SK-N-SH treated with all-trans-retinoic acid at 6 μM for 48 hours (cell line): ENCODE data around the gene EMC8.
A peak's percentile ranks its signal among the peaks of the same experiment; 100 is the strongest.

Source experiments
- ATAC-seq: fragments of 200-7000 bp; cut with Tn5 transposase; 3 replicates; pipeline ENCODE4 v1.9.1; 2020; ENCODE audit warnings: mild to moderate bottlenecking, moderate library complexity
- ARNTL ChIP-seq: fragments of 450-650 bp; formaldehyde crosslinking; IDR thresholded peaks from 2 replicates; pipeline ENCODE4 v1.5.0; 2020; ENCODE audit warnings: low read depth, mild to moderate bottlenecking, moderate library complexity, borderline replicate concordance
- BACH2 ChIP-seq: fragments of 250-450 bp; sonication (Bioruptor Pico); IDR thresholded peaks from 2 replicates; pipeline ENCODE4 v1.9.0; 2021; ENCODE audit warnings: mild to moderate bottlenecking, borderline replicate concordance
- CREB5 ChIP-seq: fragments of 250-450 bp; sonication (Bioruptor Pico); IDR thresholded peaks from 2 replicates; pipeline ENCODE4 v1.5.1; 2020; ENCODE audit warnings: low read depth, mild to moderate bottlenecking, moderate library complexity
- CSDC2 ChIP-seq: fragments of 250-450 bp; sonication (Bioruptor Pico); IDR thresholded peaks from 2 replicates; pipeline ENCODE4 v1.5.0; 2020; ENCODE audit warnings: mild to moderate bottlenecking, moderate library complexity
- CSRNP3 ChIP-seq: fragments of 250-450 bp; sonication (Bioruptor Pico); IDR thresholded peaks from 2 replicates; pipeline ENCODE4 v1.5.1; 2021; ENCODE audit warnings: mild to moderate bottlenecking, moderate library complexity
- GLIS3 ChIP-seq: fragments of 250-450 bp; sonication (Bioruptor Pico); IDR thresholded peaks from 2 replicates; pipeline ENCODE4 v1.5.0; 2020; ENCODE audit warnings: mild to moderate bottlenecking, moderate library complexity
- ISL1 ChIP-seq: fragments of 250-450 bp; sonication (Bioruptor Pico); IDR thresholded peaks from 2 replicates; pipeline ENCODE4 v2.1.2; 2022; ENCODE audit warnings: mild to moderate bottlenecking, moderate library complexity
- OSR1 ChIP-seq: fragments of 250-450 bp; sonication (Bioruptor Pico); IDR thresholded peaks from 2 replicates; pipeline ENCODE4 v1.8.0; 2022; ENCODE audit warnings: moderate library complexity, mild to moderate bottlenecking, inconsistent platforms
- PATZ1 ChIP-seq: fragments of 250-450 bp; sonication (Bioruptor Pico); IDR thresholded peaks from 2 replicates; pipeline ENCODE4 v1.8.0; 2020; ENCODE audit warnings: mild to moderate bottlenecking, moderate library complexity, borderline replicate concordance
- POU6F1 ChIP-seq: fragments of 250-450 bp; sonication (Bioruptor Pico); IDR thresholded peaks from 2 replicates; pipeline ENCODE4 v1.8.0; 2021; ENCODE audit warnings: low read depth, mild to moderate bottlenecking, moderate library complexity, borderline replicate concordance
- PPARA ChIP-seq: fragments of 250-450 bp; sonication (Bioruptor Pico); IDR thresholded peaks from 2 replicates; pipeline ENCODE4 v1.5.0; 2020; ENCODE audit warnings: mild to moderate bottlenecking, borderline replicate concordance
- RARB ChIP-seq: fragments of 250-450 bp; sonication (Bioruptor Pico); IDR thresholded peaks from 2 replicates; pipeline ENCODE4 v1.8.0; 2021; ENCODE audit warnings: mild to moderate bottlenecking, moderate library complexity
- SNAI2 ChIP-seq: fragments of 250-450 bp; sonication (Bioruptor Pico); IDR thresholded peaks from 2 replicates; pipeline ENCODE4 v1.5.0; 2020; ENCODE audit warnings: mild to moderate bottlenecking, moderate library complexity
- TCF4 ChIP-seq: fragments of 250-450 bp; sonication (Bioruptor Pico); IDR thresholded peaks from 2 replicates; pipeline ENCODE4 v1.8.0; 2021; ENCODE audit warnings: mild to moderate bottlenecking, moderate library complexity, borderline replicate concordance
- TOX ChIP-seq: fragments of 250-450 bp; sonication (Bioruptor Pico); IDR thresholded peaks from 2 replicates; pipeline ENCODE4 v1.8.0; 2021; ENCODE audit warnings: mild to moderate bottlenecking, moderate library complexity, borderline replicate concordance
- TSHZ2 ChIP-seq: fragments of 250-450 bp; sonication (Bioruptor Pico); IDR thresholded peaks from 2 replicates; pipeline ENCODE4 v1.5.0; 2020; ENCODE audit warnings: mild to moderate bottlenecking, moderate library complexity
- ZC3H10 ChIP-seq: fragments of 250-450 bp; sonication (Bioruptor Pico); IDR thresholded peaks from 2 replicates; pipeline ENCODE4 v1.5.1; 2021; ENCODE audit warnings: mild to moderate bottlenecking, moderate library complexity
- ZFP3 ChIP-seq: fragments of 250-450 bp; sonication (Bioruptor Pico); IDR thresholded peaks from 2 replicates; pipeline ENCODE4 v1.5.0; 2020; ENCODE audit warnings: mild to moderate bottlenecking, moderate library complexity
- ZFP30 ChIP-seq: fragments of 450-650 bp; formaldehyde crosslinking; IDR thresholded peaks from 2 replicates; pipeline ENCODE4 v1.5.0; 2022; ENCODE audit warnings: mild to moderate bottlenecking, moderate library complexity
- ZNF565 ChIP-seq: fragments of 450-650 bp; formaldehyde crosslinking; conservative IDR thresholded peaks from 2 replicates; pipeline ENCODE4 v1.5.0; 2020; ENCODE audit warnings: low read depth, mild to moderate bottlenecking, moderate library complexity
- ZNF70 ChIP-seq: fragments of 450-650 bp; formaldehyde crosslinking; IDR thresholded peaks from 2 replicates; pipeline ENCODE4 v1.5.0; 2020; ENCODE audit warnings: mild to moderate bottlenecking, moderate library complexity
- ZNF8 ChIP-seq: fragments of 450-650 bp; formaldehyde crosslinking; IDR thresholded peaks from 2 replicates; pipeline ENCODE4 v1.5.0; 2020; ENCODE audit warnings: mild to moderate bottlenecking, moderate library complexity

The EMC8 gene

GRCh38 chr16:85761861-85762260 lies 37.5 kb downstream of the EMC8 start:
- no peak for TF ChIP-seq ZC3H10 (CRISPR knock-in tag)
- no peak for TF ChIP-seq GLIS3 (CRISPR knock-in tag)
- TF ChIP-seq PPARA: no peak
- no peak for ATAC-seq

- no peak for TF ChIP-seq ZFP3 (CRISPR knock-in tag)
- no peak for TF ChIP-seq CSDC2 (CRISPR knock-in tag)
- TF ChIP-seq ZNF565 (CRISPR knock-in tag): no peak
- TF ChIP-seq PPARA: no peak
- TF ChIP-seq ARNTL (CRISPR knock-in tag): no peak
- TF ChIP-seq BACH2: no peak
- TF ChIP-seq GLIS3 (CRISPR knock-in tag): no peak
- TF ChIP-seq CREB5 (CRISPR knock-in tag): no peak
- TF ChIP-seq OSR1 (CRISPR knock-in tag): no peak
- TF ChIP-seq ISL1 (CRISPR knock-in tag): no peak
- no peak for TF ChIP-seq ZNF70 (CRISPR knock-in tag)
- no peak for TF ChIP-seq POU6F1
- no peak for TF ChIP-seq ZFP30 (CRISPR knock-in tag)
- no peak for TF ChIP-seq CSRNP3
- no peak for TF ChIP-seq RARB
- ATAC-seq: peak; percentile 62
These were observed 39.5 kb downstream of the EMC8 start for GRCh38 chr16:85759631-85760419.

GRCh38 chr16:85759136-85759535 lies 40.2 kb downstream of the EMC8 start:
- TF ChIP-seq PPARA: no peak
- TF ChIP-seq ZC3H10 (CRISPR knock-in tag): no peak
- no peak for TF ChIP-seq ZNF70 (CRISPR knock-in tag)
- TF ChIP-seq CREB5 (CRISPR knock-in tag): no peak
- no peak for TF ChIP-seq TCF4 (CRISPR knock-in tag)
- TF ChIP-seq POU6F1: no peak
- TF ChIP-seq OSR1 (CRISPR knock-in tag): no peak
- TF ChIP-seq BACH2: no peak
- no peak for TF ChIP-seq ZNF565 (CRISPR knock-in tag)
- no peak for TF ChIP-seq PATZ1 (CRISPR knock-in tag)
- no peak for ATAC-seq

GRCh38 chr16:85757341-85757822 lies 42.0 kb downstream of the EMC8 start:
- ATAC-seq: peak; percentile 27
- TF ChIP-seq RARB (no peak), ZNF8 (CRISPR knock-in tag) (no peak), TSHZ2 (CRISPR knock-in tag) (no peak), GLIS3 (CRISPR knock-in tag) (no peak), ZNF70 (CRISPR knock-in tag) (no peak), ZFP3 (CRISPR knock-in tag) (no peak), OSR1 (CRISPR knock-in tag) (no peak), BACH2 (no peak), ISL1 (CRISPR knock-in tag) (no peak), TOX (CRISPR knock-in tag) (no peak), SNAI2 (no peak), CSDC2 (CRISPR knock-in tag) (no peak)
